ENCODE results near the gene RGS9.

- TF ChIP-seq CTCF (IDR thresholded peaks at IDR 0.05; ENCODE audit: poor library complexity) (no peak), EZH2 (IDR thresholded peaks at IDR 0.05; ENCODE audit: borderline replicate concordance) (no peak), EZH2phosphoT487 (IDR thresholded peaks at IDR 0.05; ENCODE audit: low read depth, severe bottlenecking, unreplicated experiment) (no peak)
These were observed 36.2 kb downstream of the RGS9 start for GRCh38 chr17:65173284-65173793.
